ENCODE results near the gene TBC1D14.

DNA sequence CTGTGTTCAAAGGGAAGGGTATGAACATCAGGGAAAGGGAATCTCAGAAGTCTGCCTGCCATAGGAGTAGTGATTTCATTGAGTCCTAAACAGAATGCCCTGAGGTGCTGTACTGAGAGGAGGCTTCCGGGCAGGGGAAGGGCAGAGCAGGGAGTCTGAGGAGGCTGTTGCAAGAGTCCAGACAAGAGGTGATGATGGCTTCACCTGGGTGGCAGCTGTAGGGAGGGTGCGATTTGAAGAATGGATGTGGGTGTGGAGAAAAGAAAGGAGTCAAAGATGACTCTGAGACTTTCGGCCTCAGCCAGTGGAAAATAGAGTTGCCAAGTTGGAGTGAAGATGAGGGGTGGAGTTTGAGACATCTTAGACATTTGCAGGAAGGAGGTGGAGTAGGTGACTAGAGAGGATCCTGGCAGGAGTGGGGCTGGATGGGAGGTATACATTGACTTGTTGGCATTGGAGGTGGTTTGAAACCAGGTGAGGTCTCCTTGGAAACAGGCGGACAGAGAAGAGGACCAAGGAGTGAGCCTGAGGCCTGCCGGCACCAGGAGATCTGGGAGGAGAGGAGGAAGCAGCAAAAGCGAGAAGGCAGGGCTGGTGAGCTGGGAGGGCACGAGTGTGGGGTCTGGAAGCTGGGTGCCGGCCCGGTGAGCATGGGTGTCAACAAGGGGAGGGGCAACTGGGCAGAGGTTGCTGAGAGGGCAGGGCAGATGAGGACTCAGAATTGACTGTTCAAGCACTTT is 24.2 kb downstream of the TBC1D14 start:
- TF ChIP-seq, protein P1, sequence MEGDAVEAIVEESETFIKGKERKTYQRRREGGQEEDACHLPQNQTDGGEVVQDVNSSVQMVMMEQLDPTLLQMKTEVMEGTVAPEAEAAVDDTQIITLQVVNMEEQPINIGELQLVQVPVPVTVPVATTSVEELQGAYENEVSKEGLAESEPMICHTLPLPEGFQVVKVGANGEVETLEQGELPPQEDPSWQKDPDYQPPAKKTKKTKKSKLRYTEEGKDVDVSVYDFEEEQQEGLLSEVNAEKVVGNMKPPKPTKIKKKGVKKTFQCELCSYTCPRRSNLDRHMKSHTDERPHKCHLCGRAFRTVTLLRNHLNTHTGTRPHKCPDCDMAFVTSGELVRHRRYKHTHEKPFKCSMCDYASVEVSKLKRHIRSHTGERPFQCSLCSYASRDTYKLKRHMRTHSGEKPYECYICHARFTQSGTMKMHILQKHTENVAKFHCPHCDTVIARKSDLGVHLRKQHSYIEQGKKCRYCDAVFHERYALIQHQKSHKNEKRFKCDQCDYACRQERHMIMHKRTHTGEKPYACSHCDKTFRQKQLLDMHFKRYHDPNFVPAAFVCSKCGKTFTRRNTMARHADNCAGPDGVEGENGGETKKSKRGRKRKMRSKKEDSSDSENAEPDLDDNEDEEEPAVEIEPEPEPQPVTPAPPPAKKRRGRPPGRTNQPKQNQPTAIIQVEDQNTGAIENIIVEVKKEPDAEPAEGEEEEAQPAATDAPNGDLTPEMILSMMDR (IDR thresholded peaks at IDR 0.05): no peak
- no peak for TF ChIP-seq POLR2A (IDR thresholded peaks at IDR 0.05)

All from heart left ventricle (tissue), 13 donors.